T-cell (primary cell): Measurements from ENCODE around the gene HSD17B8. TPM values are rescaled to one million over a fixed set of nuclear protein-coding genes. Genes with fewer than 3 reads are reported as not detected.

Experiments
- ATAC-seq, 4 experiments: fragments of 200-7000 bp in 3 of 4; fragments of 150-1000 bp in 1 of 4; cut with Tn5 transposase; replicated peaks in 1 of 4; 1 replicate in 3 of 4; 2 replicates in 1 of 4; pipeline ENCODE4 v1.10.0; 2021; ENCODE audit warnings: moderate library complexity in 3 of 4, mild to moderate bottlenecking in 2 of 4, moderate number of reproducible peaks in 1 of 4
- CTCF ChIA-PET, 2 donors: fragments of 300-600 bp; sonication (Branson Sonifier 250); formaldehyde crosslinking; loops; one replicate each; lab custom pipeline; 2022; ENCODE audit warnings: antibody characterized with exemption in 2 of 2; lab: Charles Lee
- POLR2A ChIA-PET, 2 donors: fragments of 300-600 bp; sonication (Branson Sonifier 250); formaldehyde crosslinking; loops; one replicate each; lab custom pipeline; 2022; ENCODE audit warnings: antibody characterized with exemption in 2 of 2; lab: Charles Lee
- DNase-seq, 35 experiments: peaks; one replicate each; pipeline versions ENCODE4 v3.0.0 to v3.0.0-alpha.2; 2013 to 2023
- H3K27ac ChIP-seq: one replicate; pipeline ENCODE4 v1.5.1; 2013; ENCODE audit warnings: low read length
- H3K27me3 ChIP-seq, 2 experiments: replicated peaks in 1 of 2; 1 replicate in 1 of 2; 2 replicates in 1 of 2; pipeline versions ENCODE4 v1.6.1 to v1.7.0; 2013; ENCODE audit warnings: low read length in 1 of 2, mixed read lengths in 1 of 2; ENCODE audit not compliant: control insufficient read depth in 2 of 2, insufficient read depth in 2 of 2; ENCODE audit errors: extremely low read depth in 1 of 2
- H3K36me3 ChIP-seq, 2 donors: 1 replicate in 1 of 2; 2 replicates in 1 of 2; pipeline versions ENCODE4 v1.6.1 to v1.7.0; 2013; ENCODE audit warnings: low read length in 1 of 2; ENCODE audit not compliant: control insufficient read depth in 2 of 2, insufficient read depth in 1 of 2; ENCODE audit errors: extremely low read depth in 1 of 2
- H3K4me1 ChIP-seq, 2 experiments: 1 replicate in 1 of 2; 2 replicates in 1 of 2; pipeline versions ENCODE4 v1.6.1 to v1.7.0; 2013; ENCODE audit warnings: low read length in 2 of 2, mixed read lengths in 1 of 2; ENCODE audit not compliant: insufficient read depth in 2 of 2, control insufficient read depth in 1 of 2; ENCODE audit errors: extremely low read depth in 1 of 2
- H3K4me3 ChIP-seq, 2 donors: 1 replicate in 1 of 2; 2 replicates in 1 of 2; pipeline versions ENCODE4 v1.5.1 to v1.7.0; 2013; ENCODE audit warnings: mild to moderate bottlenecking in 2 of 2, low read length in 1 of 2, moderate library complexity in 1 of 2; ENCODE audit not compliant: control insufficient read depth in 1 of 2; ENCODE audit errors: extremely low read depth in 1 of 2
- H3K9me3 ChIP-seq: 2 replicates; pipeline ENCODE4 v1.7.0; 2013
- H3K27ac Mint-ChIP-seq, 2 donors: one replicate each; pipeline ENCODE4 v1.8.0; 2020 to 2021; ENCODE audit warnings: mild to moderate bottlenecking in 2 of 2, mixed read lengths in 2 of 2
- H3K27me3 Mint-ChIP-seq, 2 donors: one replicate each; pipeline ENCODE4 v1.8.0; 2021 to 2022; ENCODE audit warnings: mixed read lengths in 2 of 2
- H3K36me3 Mint-ChIP-seq: one replicate; pipeline ENCODE4 v1.8.0; 2021; ENCODE audit warnings: mixed read lengths
- H3K4me1 Mint-ChIP-seq, 3 donors: one replicate each; pipeline ENCODE4 v1.8.0; 2020 to 2022; ENCODE audit warnings: mixed read lengths in 3 of 3, mild to moderate bottlenecking in 1 of 3
- H3K4me3 Mint-ChIP-seq, 3 donors: one replicate each; pipeline ENCODE4 v1.8.0; 2020 to 2022; ENCODE audit warnings: mild to moderate bottlenecking in 3 of 3, mixed read lengths in 3 of 3, moderate library complexity in 3 of 3
- H3K9me3 Mint-ChIP-seq, 3 donors: one replicate each; pipeline ENCODE4 v1.8.0; 2020 to 2022; ENCODE audit warnings: mixed read lengths in 3 of 3
- WGBS: methylation state at CpG from one replicate; pipeline ENCODE4 v1.1.5; 2013; ENCODE audit warnings: missing lambda C conversion rate; ENCODE audit not compliant: insufficient coverage; 5-methylcytosine and 5-hydroxymethylcytosine counted together
- total RNA-seq, 35 experiments: library from RNA in 6 of 35; stranded (reverse) in 6 of 35; fragments of 120-200 nt in 1 of 35; gene quantifications; one replicate each; pipeline versions ENCODE4 v1.2.1 to v1.2.4 and lab custom pipeline; 2013 to 2026

The HSD17B8 gene
- total RNA-seq, 5 donors from 2014 or later (not counting 1 experiment from before 2014, with no cell fraction given) = 13.9 to 27.7 (median 24.4) TPM

DNA sequence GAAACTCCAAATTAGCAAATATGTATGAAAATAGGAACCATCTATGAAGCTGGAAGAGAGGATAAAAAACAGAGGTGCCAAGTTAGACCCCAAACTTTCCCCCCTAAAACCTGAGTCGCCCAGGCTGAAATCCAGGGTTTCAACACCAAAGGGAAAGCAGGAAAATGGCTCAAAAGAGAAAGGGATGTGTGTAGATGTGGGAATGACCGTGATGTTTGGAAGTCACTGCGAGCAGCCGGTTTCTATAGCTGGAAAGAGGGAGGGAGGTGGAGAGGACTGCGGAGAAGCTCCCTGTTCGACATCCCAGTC is 8.4 kb downstream of the HSD17B8 start:
- H3K9me3 Mint-ChIP-seq = no peaks in the 10 kb centered on the region
- H3K27ac Mint-ChIP-seq = peak overlapping the region in 1 of 2 donors; percentile 0
- no peak for ATAC-seq
- CTCF ChIA-PET = no interaction called here
- POLR2A ChIA-PET = no interaction called here
- Histone ChIP-seq H3K27ac (no peak overlapping the region), H3K27me3 (peaks cover 0 to 52% of the 10 kb centered on the region in 2 experiments), H3K9me3 (no peaks in the 10 kb centered on the region), H3K4me1 (peaks cover 4 to 38% of the 10 kb centered on the region in 2 experiments), H3K36me3 (peaks cover 0 to 24% of the 10 kb centered on the region in 2 donors), H3K4me3 (peak overlapping the region; percentile 36 to 69)
- H3K36me3 Mint-ChIP-seq = peaks cover 20% of the 10 kb centered on the region
- peaks cover 33 to 41% (median 36%) of the 10 kb centered on the region in 3 donors for H3K4me1 Mint-ChIP-seq
- peaks cover 10 to 39% of the 10 kb centered on the region in 2 donors for H3K27me3 Mint-ChIP-seq
- 25% methylated on average over 1 of the region's 6 CpGs for WGBS
- DNase-seq = no peak
- H3K4me3 Mint-ChIP-seq = peak overlapping the region; percentile 67 to 85 (median 76)

DNA sequence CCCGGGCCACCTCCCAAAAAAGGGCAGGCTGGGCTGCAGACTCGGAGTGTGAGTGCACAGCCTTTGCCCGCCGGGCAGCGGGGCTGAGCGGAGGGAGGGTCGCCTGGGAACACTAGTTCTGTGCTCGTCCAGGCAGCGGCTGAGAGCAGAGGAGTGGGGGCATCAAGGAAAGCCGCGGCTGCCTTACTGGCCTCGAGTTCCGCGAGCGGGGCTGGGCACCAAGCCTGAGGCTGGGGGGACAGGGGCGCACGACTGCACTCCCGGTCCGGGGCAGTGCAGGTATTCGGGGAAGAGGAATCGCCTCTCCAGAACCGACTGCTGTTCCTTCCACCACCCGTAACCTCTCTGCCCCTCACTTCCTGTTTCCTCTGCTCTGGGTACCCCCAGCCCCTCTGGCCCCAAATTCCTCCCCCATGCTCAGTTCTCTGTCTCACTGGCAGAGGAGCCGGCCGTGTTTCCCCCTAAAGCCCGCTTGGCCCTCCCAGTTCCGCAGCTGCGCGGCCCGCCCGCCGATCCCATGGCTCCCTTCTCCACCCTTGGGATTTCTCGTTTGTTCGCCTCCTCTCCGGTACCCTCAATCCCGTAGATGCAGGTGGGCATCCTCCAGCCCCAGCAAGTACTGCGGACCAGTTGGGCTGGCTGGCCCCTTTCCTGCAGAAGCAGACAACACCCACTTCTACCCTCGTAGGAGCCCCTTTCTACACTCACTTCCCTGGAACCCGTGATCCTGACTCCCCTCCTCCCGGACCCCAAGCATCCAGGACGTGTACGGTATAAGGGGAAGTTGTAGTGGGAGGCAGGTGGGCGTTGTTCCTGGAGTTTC is 8.9 kb downstream of the HSD17B8 start:
- ATAC-seq = peak; percentile 32 to 46 (median 40)
- WGBS = 5% methylated on average over 34 of the region's 43 CpGs

DNA sequence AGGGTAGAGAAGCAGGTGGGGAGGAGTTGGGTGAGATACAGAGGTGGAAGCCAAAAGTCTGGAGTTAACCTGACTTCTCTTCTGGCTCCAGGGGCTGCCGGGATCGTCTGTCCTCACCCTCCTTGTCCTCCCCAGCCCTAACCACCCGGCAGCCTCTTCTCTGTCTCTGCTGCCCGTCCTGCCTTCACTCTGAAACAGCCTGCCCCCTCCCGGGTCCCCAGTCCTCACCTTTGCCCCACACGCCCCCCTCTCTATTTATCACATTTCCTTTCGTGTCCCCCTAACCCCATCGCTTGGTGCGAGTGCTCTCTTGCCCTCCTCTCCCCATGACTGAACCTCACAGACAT is 9.5 kb downstream of the HSD17B8 start:
- Mint-ChIP-seq H3K4me1 (peaks cover 29 to 36% (median 33%) of the 10 kb centered on the region in 3 donors), H3K27ac (no peak overlapping the region), H3K27me3 (peaks cover 21 to 49% of the 10 kb centered on the region in 2 donors), H3K9me3 (no peaks in the 10 kb centered on the region), H3K4me3 (peak overlapping the region; percentile 67 to 85 (median 76)), H3K36me3 (peaks cover 20% of the 10 kb centered on the region)
- ATAC-seq (peak in 2 of 4 experiments; percentile 8 to 17), DNase-seq (no peak)
- WGBS = 33% methylated on average over 9 of the region's 9 CpGs
- Histone ChIP-seq H3K4me3 (peak overlapping the region; percentile 36 to 69), H3K4me1 (peaks cover 4 to 32% of the 10 kb centered on the region in 2 experiments), H3K27ac (no peak overlapping the region), H3K36me3 (peaks cover 0 to 24% of the 10 kb centered on the region in 2 donors), H3K27me3 (peaks cover 2 to 54% of the 10 kb centered on the region in 2 experiments), H3K9me3 (no peaks in the 10 kb centered on the region)
- ChIA-PET POLR2A (no interaction called here), CTCF (no interaction called here)

More for the DNA sequence above, 8.9 kb downstream of the HSD17B8 start:
- Mint-ChIP-seq H3K36me3 (peaks cover 20% of the 10 kb centered on the region), H3K4me3 (peak overlapping the region; percentile 67 to 85 (median 76)), H3K4me1 (peaks cover 33 to 41% (median 36%) of the 10 kb centered on the region in 3 donors), H3K27me3 (peaks cover 15 to 44% of the 10 kb centered on the region in 2 donors), H3K9me3 (no peaks in the 10 kb centered on the region), H3K27ac (peak overlapping the region in 1 of 2 donors; percentile 48)
- H3K27me3 ChIP-seq = peaks cover 1 to 54% of the 10 kb centered on the region in 2 experiments
- H3K4me1 ChIP-seq = peaks cover 4 to 36% of the 10 kb centered on the region in 2 experiments
- H3K9me3 ChIP-seq = no peaks in the 10 kb centered on the region
- H3K36me3 ChIP-seq = peaks cover 0 to 24% of the 10 kb centered on the region in 2 donors
- DNase-seq = peak in 4 of 35 experiments; percentile 16 to 35 (median 28)
- H3K4me3 ChIP-seq = peak overlapping the region; percentile 36 to 69
- ChIA-PET CTCF (no interaction called here), POLR2A (no interaction called here)
- no peak overlapping the region for H3K27ac ChIP-seq

DNA sequence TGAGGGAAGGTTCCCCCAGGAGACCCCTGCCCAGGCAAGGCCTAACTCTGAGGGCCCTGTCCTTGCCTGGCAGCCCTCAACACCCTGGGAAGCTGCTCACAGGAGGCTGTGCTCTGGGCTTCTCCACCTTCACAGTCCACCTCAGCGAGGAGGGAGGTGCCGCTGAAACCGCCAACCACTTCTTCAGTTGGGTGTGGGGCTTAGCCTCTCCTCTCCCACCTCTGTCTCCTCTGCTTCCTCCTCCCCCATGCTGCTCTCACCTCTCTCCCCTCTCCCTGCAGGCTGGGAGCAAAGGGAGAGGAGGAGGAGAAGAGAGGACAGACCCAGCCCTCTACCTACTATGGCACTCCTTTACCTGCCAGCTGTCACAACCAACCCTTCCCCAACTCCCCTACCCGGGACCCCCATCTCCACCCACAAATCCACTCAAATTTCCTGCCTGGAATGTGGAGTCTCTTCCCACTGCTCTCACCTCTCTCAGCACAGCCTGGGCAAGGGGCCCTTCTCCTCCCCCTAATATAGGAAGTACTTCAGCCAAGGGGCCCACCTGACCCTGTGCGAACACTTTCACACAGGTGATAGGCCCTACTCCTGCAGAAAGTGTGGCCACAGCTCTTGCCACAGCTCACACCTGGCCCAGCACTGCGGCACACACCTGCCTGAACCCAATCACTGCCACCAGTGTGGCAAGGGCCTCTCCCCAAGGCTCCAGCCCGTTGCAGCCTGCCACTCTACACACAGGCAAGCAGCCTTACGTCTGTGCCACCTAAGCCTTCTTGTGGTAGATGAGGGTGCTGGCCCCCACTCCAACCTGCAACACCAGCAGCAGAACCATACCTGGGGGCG is 11.0 kb downstream of the HSD17B8 start:
- no peak overlapping the region for H3K4me3 ChIP-seq
- Mint-ChIP-seq H3K4me3 (peak overlapping the region in 1 of 3 donors; percentile 85), H3K27me3 (peaks cover 23 to 50% of the 10 kb centered on the region in 2 donors), H3K27ac (peak overlapping the region in 1 of 2 donors; percentile 74), H3K4me1 (peaks cover 19 to 26% (median 22%) of the 10 kb centered on the region in 3 donors), H3K36me3 (peaks cover 8% of the 10 kb centered on the region), H3K9me3 (no peaks in the 10 kb centered on the region)
- POLR2A ChIA-PET = interaction anchor here (0.6 kb wide), 2 partner anchors 83 to 222 kb away, joined by 11 to 12 read pairs; no protein-coding TSS in a partner anchor
- peaks cover 0 to 12% of the 10 kb centered on the region in 2 donors for H3K36me3 ChIP-seq
- H3K4me1 ChIP-seq = peaks cover 2 to 29% of the 10 kb centered on the region in 2 experiments
- DNase-seq (no peak), ATAC-seq (peak in 2 of 4 experiments; percentile 11 to 23)
- CTCF ChIA-PET = no interaction called here
- peaks cover 2 to 66% of the 10 kb centered on the region in 2 experiments for H3K27me3 ChIP-seq
- H3K9me3 ChIP-seq = no peaks in the 10 kb centered on the region
- H3K27ac ChIP-seq = no peak overlapping the region
- 85% methylated on average over 3 of the region's 9 CpGs for WGBS

DNA sequence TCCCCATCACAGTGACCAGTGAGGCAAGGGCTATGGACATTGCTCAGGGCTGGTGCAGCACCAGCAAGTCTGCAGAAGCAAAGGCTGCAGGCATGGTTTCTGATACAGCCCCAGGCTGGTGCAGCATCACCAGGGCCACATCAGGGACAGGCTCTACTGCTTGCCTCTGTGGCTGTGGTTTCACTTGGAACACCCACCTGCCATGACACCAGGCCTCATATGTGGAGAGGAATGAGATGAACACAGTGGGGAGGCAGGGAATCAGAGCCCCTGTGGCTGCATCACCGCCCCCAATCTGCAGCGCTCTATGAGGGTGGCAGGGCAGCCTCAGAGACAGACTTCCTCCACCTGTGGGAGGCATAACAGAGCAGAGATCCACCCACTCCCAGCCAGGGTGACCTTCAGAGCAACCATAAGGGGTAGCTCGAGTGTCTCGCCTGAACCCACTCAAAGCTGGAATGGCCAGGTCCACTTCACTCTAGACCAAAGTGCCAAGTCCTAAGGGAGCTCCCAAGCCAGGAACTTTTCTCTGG is 11.7 kb downstream of the HSD17B8 start:
- Histone ChIP-seq H3K27me3 (peaks cover 2 to 70% of the 10 kb centered on the region in 2 experiments), H3K4me3 (no peak overlapping the region), H3K36me3 (peaks cover 0 to 8% of the 10 kb centered on the region in 2 donors), H3K4me1 (peaks cover 2 to 29% of the 10 kb centered on the region in 2 experiments), H3K9me3 (no peaks in the 10 kb centered on the region), H3K27ac (no peak overlapping the region)
- 73% methylated on average over 4 of the region's 4 CpGs for WGBS
- Mint-ChIP-seq H3K27ac (peak overlapping the region in 1 of 2 donors; percentile 74), H3K27me3 (peaks cover 23 to 52% of the 10 kb centered on the region in 2 donors), H3K9me3 (no peaks in the 10 kb centered on the region), H3K36me3 (peaks cover 5% of the 10 kb centered on the region), H3K4me3 (no peak overlapping the region), H3K4me1 (peaks cover 19 to 26% (median 20%) of the 10 kb centered on the region in 3 donors)
- DNase-seq = peak in 1 of 35 experiments; percentile 7
- POLR2A ChIA-PET = interaction anchor here in 1 of 2 donors (0.6 kb wide), 1 partner anchor 82 kb away, joined by 12 read pairs; no protein-coding TSS in a partner anchor
- CTCF ChIA-PET = no interaction called here
- peak in 2 of 4 experiments; percentile 11 to 28 for ATAC-seq
